GM12874 (cell line): ENCODE measurements around the gene IL4R.

Experiments
- CTCF ChIP-seq: IDR thresholded peaks from 2 replicates; pipeline ENCODE4 v1.5.1; 2011; ENCODE audit warnings: low read depth, mild to moderate bottlenecking, control low read depth, low read length, moderate library complexity; ENCODE audit not compliant: insufficient read depth

IL4R gene

GRCh38 chr16:27408012-27408601 lies 94.3 kb downstream of the IL4R start:
- no peak for TF ChIP-seq CTCF

- no peak for TF ChIP-seq CTCF
Measured at GRCh38 chr16:27408602-27409031, 94.8 kb downstream of the IL4R start.

- TF ChIP-seq CTCF, result no peak
Measured at GRCh38 chr16:27410761-27411160, 97.0 kb downstream of the IL4R start.

- TF ChIP-seq CTCF, result no peak
Measured at GRCh38 chr16:27413956-27414355, 100.2 kb downstream of the IL4R start.
